ENCODE measurements around the gene MKNK1.

The MKNK1 gene

GRCh38 chr1:46516200-46516950 is 87.7 kb downstream of the MKNK1 start:
- ChIA-PET POLR2A (no interaction called here), CTCF (interaction anchor here (0.7 to 9.0 kb wide), 5 partner anchors 18 to 69 kb away, joined by 3 to 56 read pairs (median 5); no protein-coding TSS in a partner anchor)
- Histone ChIP-seq H3K36me3 (ENCODE audit: control insufficient read depth in 2 of 2, insufficient read depth in 1 of 2, low read length in 2 of 2) (no peaks in the 10 kb centered on the region), H3K27ac (ENCODE audit: extremely low read depth, low read depth, low read length) (no peak overlapping the region), H3K4me1 (ENCODE audit: control insufficient read depth, insufficient read depth, low read length) (no peaks in the 10 kb centered on the region; the same call in 1 of the 2 replicates), H3K9me3 (ENCODE audit: control insufficient read depth, insufficient read depth, low read depth, low read length) (no peaks in the 10 kb centered on the region), H3K4me3 (ENCODE audit: low read depth, low read length) (no peak overlapping the region)
- TF ChIP-seq ZFP69B (tag by site-specific recombination; IDR thresholded peaks at IDR 0.05) (no peak), ZNF2 (tag by site-specific recombination; IDR thresholded peaks at IDR 0.05) (no peak), ZBTB1 (tag by site-specific recombination; IDR thresholded peaks at IDR 0.05) (no peak), ZNF580 (tag by site-specific recombination; IDR thresholded peaks at IDR 0.05) (no peak), ZNF473 (tag by site-specific recombination; IDR thresholded peaks at IDR 0.05) (no peak), ZSCAN5A (tag by site-specific recombination; IDR thresholded peaks at IDR 0.05) (no peak), PRDM1 (tag by site-specific recombination; IDR thresholded peaks at IDR 0.05) (no peak), ZNF843 (tag by site-specific recombination; IDR thresholded peaks at IDR 0.05) (no peak), ZSCAN23 (tag by site-specific recombination; IDR thresholded peaks at IDR 0.05) (no peak), ZNF777 (tag by site-specific recombination; IDR thresholded peaks at IDR 0.05; ENCODE audit: borderline replicate concordance) (no peak), SALL2 (tag by site-specific recombination; IDR thresholded peaks at IDR 0.05; ENCODE audit: borderline replicate concordance) (no peak), ZSCAN18 (tag by site-specific recombination; IDR thresholded peaks at IDR 0.05) (no peak), ZBTB26 (tag by site-specific recombination; optimal IDR thresholded peaks at IDR 0.05) (no peak), ZNF155 (tag by site-specific recombination; IDR thresholded peaks at IDR 0.05) (no peak), ZBTB6 (tag by site-specific recombination; IDR thresholded peaks at IDR 0.05) (no peak), HOXA7 (CRISPR knock-in tag; IDR thresholded peaks at IDR 0.05; ENCODE audit: borderline replicate concordance) (no peak)

- no peak overlapping the region for H3K27ac ChIP-seq (ENCODE audit: extremely low read depth, low read depth, low read length)
- no peaks in the 10 kb centered on the region for H3K9me3 ChIP-seq (ENCODE audit: control insufficient read depth, insufficient read depth, low read depth, low read length)
- no peak overlapping the region for H3K4me3 ChIP-seq (ENCODE audit: low read depth, low read length)
- ChIA-PET POLR2A (no interaction called here), CTCF (interaction anchor here (1.1 to 9.0 kb wide), 6 partner anchors 17 to 74 kb away, joined by 3 to 56 read pairs (median 4); no protein-coding TSS in a partner anchor)
- no peaks in the 10 kb centered on the region; the same call in 1 of the 2 replicates for H3K4me1 ChIP-seq (ENCODE audit: control insufficient read depth, insufficient read depth, low read length)
- no peaks in the 10 kb centered on the region for H3K36me3 ChIP-seq (ENCODE audit: control insufficient read depth in 2 of 2, insufficient read depth in 1 of 2, low read length in 2 of 2)
- TF ChIP-seq ZNF10 (tag by site-specific recombination; IDR thresholded peaks at IDR 0.05) (no peak), SCRT1 (tag by site-specific recombination; IDR thresholded peaks at IDR 0.05; ENCODE audit: borderline replicate concordance) (no peak), ZBTB11 (tag by site-specific recombination; conservative IDR thresholded peaks at IDR 0.05; ENCODE audit: low read depth) (no peak), ZNF692 (tag by site-specific recombination; IDR thresholded peaks at IDR 0.05) (no peak), KLF9 (tag by site-specific recombination; IDR thresholded peaks at IDR 0.05; ENCODE audit: low read depth) (no peak), YY1 (tag by site-specific recombination; IDR thresholded peaks at IDR 0.05) (no peak)
Measured at GRCh38 chr1:46515576-46515975, 88.5 kb downstream of the MKNK1 start.

Measured in HEK293 (cell line).